A549 (cell line): ENCODE data around the gene OPHN1. TPM values are rescaled to one million over a fixed set of nuclear protein-coding genes. Genes with fewer than 3 reads are reported as not detected.

ENCODE experiments used
- ATAC-seq, 2 experiments: fragments of 200-7000 bp in 1 of 2; fragments of >200 bp in 1 of 2; cut with Nextera tagmentation in 1 of 2; cut with Tn5 transposase in 1 of 2; 3 replicates each; pipeline versions ENCODE4 v1.8.0 to v1.9.1; 2018 to 2020; ENCODE audit warnings: mild to moderate bottlenecking in 1 of 2, moderate library complexity in 1 of 2
- CTCF ChIA-PET: fragments of 300-600 bp; sonication (Branson Sonifier 250); formaldehyde crosslinking; extraction: SDS; loops from one replicate; lab custom pipeline; 2021; ENCODE audit warnings: antibody characterized with exemption, inconsistent platforms; lab: Yijun Ruan, JAX
- POLR2A ChIA-PET: fragments of 350-600 bp; formaldehyde crosslinking; extraction: SDS; loops from one replicate; lab custom pipeline; 2021; ENCODE audit warnings: antibody characterized with exemption, inconsistent platforms; lab: Yijun Ruan, JAX
- DNase-seq, 2 experiments: peaks; one replicate each; pipeline versions ENCODE4 v3.0.0 to v3.0.0-alpha.2; 2011 to 2016; ENCODE audit warnings: low read depth in 1 of 2, low spot score in 1 of 2
- FAIRE-seq: peaks from 2 replicates; lab custom pipeline; 2011; peaks lifted over from hg19 to GRCh38; lab: Jason Lieb, UNC
- H3K27ac ChIP-seq, 2 experiments: fragments of >200 bp; sonication (Bioruptor Twin); formaldehyde crosslinking; 3 replicates each; pipeline ENCODE4 v1.5.1; 2016 to 2017
- H3K4me1 ChIP-seq: fragments of >200 bp; sonication (Bioruptor Twin); formaldehyde crosslinking; 3 replicates; pipeline ENCODE4 v1.6.1; 2016
- H3K4me2 ChIP-seq: fragments of >200 bp; sonication (Bioruptor Twin); formaldehyde crosslinking; 3 replicates; pipeline ENCODE4 v1.6.1; 2016
- H3K4me3 ChIP-seq: fragments of >200 bp; sonication (Bioruptor Twin); formaldehyde crosslinking; 3 replicates; pipeline ENCODE4 v1.5.1; 2016
- H3K9me3 ChIP-seq: fragments of >200 bp; sonication (Bioruptor Twin); formaldehyde crosslinking; 3 replicates; pipeline ENCODE4 v1.6.1; 2016
- CTCF ChIP-seq: fragments of >200 bp; sonication (Bioruptor Twin); formaldehyde crosslinking; IDR thresholded peaks from 3 replicates; pipeline ENCODE4 v1.5.1; 2016
- EHF ChIP-seq: fragments of 250-450 bp; sonication (Bioruptor Pico); IDR thresholded peaks from 2 replicates; pipeline ENCODE4 v1.5.0; 2020; ENCODE audit warnings: mild to moderate bottlenecking
- GATA3 ChIP-seq: IDR thresholded peaks from 2 replicates; pipeline ENCODE4 v1.6.1; 2012; ENCODE audit warnings: borderline replicate concordance
- JUN ChIP-seq, 2 experiments: fragments of >200 bp; sonication (Bioruptor Twin); formaldehyde crosslinking; IDR thresholded peaks; 2 replicates in 1 of 2; 3 replicates in 1 of 2; pipeline ENCODE4 v1.6.1; 2016 to 2017
- MAFK ChIP-seq: fragments of 450-650 bp; IDR thresholded peaks from 2 replicates; pipeline ENCODE4 v1.6.1; 2014; ENCODE audit not compliant: partially characterized antibody
- MAX ChIP-seq: IDR thresholded peaks from 2 replicates; pipeline ENCODE4 v1.6.1; 2012
- MYC ChIP-seq: IDR thresholded peaks from 2 replicates; pipeline ENCODE4 v1.6.1; 2012; ENCODE audit warnings: mild to moderate bottlenecking, inconsistent platforms, low read length, improper control_type of control experiment, borderline replicate concordance
- NFE2L2 ChIP-seq: fragments of 150-350 bp; conservative IDR thresholded peaks from 2 replicates; pipeline ENCODE4 v1.6.1; 2014; ENCODE audit warnings: low read length
- NPAS2 ChIP-seq: fragments of 250-450 bp; sonication (Bioruptor Pico); IDR thresholded peaks from 2 replicates; pipeline ENCODE4 v1.8.0; 2022; ENCODE audit warnings: mild to moderate bottlenecking, moderate library complexity, borderline replicate concordance
- PHF8 ChIP-seq: fragments of 200-600 bp; sonication (generic); IDR thresholded peaks from 2 replicates; pipeline ENCODE4 v1.6.1; 2016; ENCODE audit warnings: low read depth, mild to moderate bottlenecking, antibody characterized with exemption, moderate library complexity, borderline replicate concordance
- RAD21 ChIP-seq, 2 experiments: fragments of >200 bp in 1 of 2; sonication (Bioruptor Twin) in 1 of 2; formaldehyde crosslinking in 1 of 2; IDR thresholded peaks in 1 of 2; conservative IDR thresholded peaks in 1 of 2; 2 replicates in 1 of 2; 3 replicates in 1 of 2; pipeline ENCODE4 v1.6.1; 2012 to 2018; ENCODE audit warnings: inconsistent platforms in 1 of 2
- RCOR1 ChIP-seq: fragments of 150-350 bp; IDR thresholded peaks from 2 replicates; pipeline ENCODE4 v1.6.1; 2014; ENCODE audit warnings: antibody characterized with exemption, low read length, low read depth
- ZNF302 ChIP-seq: fragments of 250-450 bp; sonication (Bioruptor Pico); IDR thresholded peaks from 2 replicates; pipeline ENCODE4 v1.9.0; 2021; ENCODE audit warnings: inconsistent platforms, mild to moderate bottlenecking, moderate library complexity
- WGBS: methylation state at CpG from one replicate; pipeline ENCODE4 v1.1.6; 2017; ENCODE audit errors: missing lambda C conversion rate; 5-methylcytosine and 5-hydroxymethylcytosine counted together
- polyA plus RNA-seq, 4 experiments: library from polyadenylated mRNA; depleted of rRNA in 3 of 4; stranded (reverse); fragments of >200 nt; fragmentation: RNase III in 1 of 4; extraction: RNeasy Plus Mini Kit Qiagen cat#74134 plus additional on column Dnase treatment in 1 of 4; gene quantifications; 2 replicates in 3 of 4; 3 replicates in 1 of 4; pipeline ENCODE4 v1.2.3, GENCODE V29; 2011 to 2017
- small RNA-seq, 6 experiments: library from RNA; depleted of rRNA; stranded (forward); fragments of <200 nt; gene quantifications; one replicate each; pipeline ENCODE3, GENCODE V24; 2012

OPHN1 gene
- polyA plus RNA-seq, 2 of the 4 experiments (the other 2 are of a cell fraction) = 2.0 to 5.7 TPM

- H3K4me2 ChIP-seq = no peak overlapping the region
- H3K9me3 ChIP-seq = no peaks in the 10 kb centered on the region
- whole genome bisulfite sequencing = 80% methylated on average over 1 of the region's 1 CpG
- H3K4me3 ChIP-seq = no peak overlapping the region
- no peaks in the 10 kb centered on the region for H3K4me1 ChIP-seq
- no peak overlapping the region for H3K27ac ChIP-seq
- no peak for DNase-seq
- no peak for ATAC-seq
- no peak for TF ChIP-seq NPAS2 (CRISPR knock-in tag)
- no peak for TF ChIP-seq PHF8
- TF ChIP-seq EHF (CRISPR knock-in tag) = no peak
- TF ChIP-seq ZNF302 = no peak
- TF ChIP-seq MAX = no peak
- ChIA-PET POLR2A (no interaction called here), CTCF (no interaction called here)
- peak; percentile 23 for FAIRE-seq
Measured at GRCh38 chrX:68041110-68041509, 392.2 kb downstream of the OPHN1 start.

- TF ChIP-seq CTCF = 0 out of 3 replicates have a peak, but pooled peaks have one; percentile 6
- no peak for TF ChIP-seq NFE2L2
- TF ChIP-seq RAD21 (conservative IDR thresholded peaks at IDR 0.05 in 1 of 2, IDR thresholded peaks at IDR 0.05 in 1 of 2) = 0 out of 5 replicates have a peak, but pooled peaks of 1 of the 2 experiments have one; percentile 6
- TF ChIP-seq MYC = no peak
- TF ChIP-seq, all 56 proteins: peak for 2
- no peak overlapping the region for H3K27ac ChIP-seq
- ChIA-PET POLR2A (no interaction called here), CTCF (no interaction called here)
- DNase-seq (peak in 1 of 2 experiments; percentile 37), ATAC-seq (peak; percentile 70 to 96; a peak in 3 of 6 replicates), FAIRE-seq (peak; percentile 51)
- H3K4me3 ChIP-seq = no peak overlapping the region
- no peaks in the 10 kb centered on the region for H3K4me1 ChIP-seq
- no peaks in the 10 kb centered on the region for H3K9me3 ChIP-seq
- WGBS = 23% methylated on average over 5 of the region's 9 CpGs
- no peak overlapping the region for H3K4me2 ChIP-seq
Measured at GRCh38 chrX:68018248-68019203, 414.8 kb downstream of the OPHN1 start.

- Histone ChIP-seq H3K4me3 (no peak overlapping the region), H3K9me3 (no peaks in the 10 kb centered on the region), H3K27ac (no peak overlapping the region), H3K4me2 (no peak overlapping the region), H3K4me1 (no peaks in the 10 kb centered on the region)
- FAIRE-seq (peak; percentile 99), DNase-seq (no peak), ATAC-seq (no peak)
- ChIA-PET CTCF (no interaction called here), POLR2A (no interaction called here)
- TF ChIP-seq MAFK (peak; percentile 48), CTCF (no peak), GATA3 (no peak), JUN (IDR thresholded peaks at IDR 0.05) (no peak), RCOR1 (no peak)
Measured at GRCh38 chrX:67998540-67998939, 434.8 kb downstream of the OPHN1 start.

Small RNA genes lying within 50 kb of the gene (small RNA-seq; reads per million reads assigned to genes)
- gene RF00019 (0 reads per million in 6 experiments), gene RNU6-1225P (0 to 1.7 (median 0.17) reads per million in 6 experiments)

Other genes starting within 250 kb of the OPHN1 start
- gene YIPF6, start 65.6 kb upstream of the OPHN1 start, polyA plus RNA-seq (2011; rRNA removed) = 58.9 and 59.2 TPM in 2 replicates
- gene YIPF6, start 65.6 kb upstream of the OPHN1 start, polyA plus RNA-seq (2017; fragmentation: RNase III; extraction: RNeasy Plus Mini Kit Qiagen cat#74134 plus additional on column Dnase treatment) = 26.6 to 27.8 TPM (median 26.9 TPM) in 3 replicates
- 1.6 and 1.9 TPM in 2 replicates for gene STARD8, start 214.2 kb upstream of the OPHN1 start, polyA plus RNA-seq (2011; rRNA removed)
- 1.2 to 1.7 TPM (median 1.5 TPM) in 3 replicates for gene STARD8, start 214.2 kb upstream of the OPHN1 start, polyA plus RNA-seq (2017; fragmentation: RNase III; extraction: RNeasy Plus Mini Kit Qiagen cat#74134 plus additional on column Dnase treatment)